ENCODE data around the gene SLC39A7. TPM values are rescaled to one million over a fixed set of nuclear protein-coding genes. Genes with fewer than 3 reads are reported as not detected.

Gene SLC39A7
- total RNA-seq, 4 donors from 2014 or later = 45.4 to 61.3 (median 58.1) TPM

- Histone ChIP-seq H3K4me1 (peaks cover 0 to 44% (median 15%) of the 10 kb centered on the region in 4 donors), H3K36me3 (peaks cover 0 to 8% (median under 1%) of the 10 kb centered on the region in 3 donors), H3K4me3 (no peak overlapping the region), H3K27ac (no peak overlapping the region), H3K9me3 (no peaks in the 10 kb centered on the region), H3K27me3 (peaks cover 0 to 28% of the 10 kb centered on the region in 2 donors)
- 85 to 92% methylated on average over 7 to 8 of the region's 8 CpGs for WGBS, 2 donors
- TF ChIP-seq POLR2A (IDR thresholded peaks at IDR 0.05) (no peak), CTCF (IDR thresholded peaks at IDR 0.05) (no peak), EP300 (IDR thresholded peaks at IDR 0.05) (no peak)
- no peak for DNase-seq (ENCODE audit: low spot score in 2 of 2)
Observed at GRCh38 chr6:33189164-33189563, 11.5 kb upstream of the SLC39A7 start.

- 55 to 59% methylated on average over 7 of the region's 7 CpGs for WGBS, 2 donors
- no peak overlapping the region for H3K4me3 ChIP-seq
Observed at GRCh38 chr6:33189625-33190448, 10.8 kb upstream of the SLC39A7 start.

GRCh38 chr6:33190504-33191107 lies 10.1 kb upstream of the SLC39A7 start:
- H3K4me1 ChIP-seq = peaks cover 0 to 49% (median 15%) of the 10 kb centered on the region in 4 donors
- peaks cover 0 to 28% of the 10 kb centered on the region in 2 donors for H3K27me3 ChIP-seq
- WGBS, 2 donors = 44 to 50% methylated on average over 11 of the region's 11 CpGs
- DNase-seq (ENCODE audit: low spot score in 2 of 2) = no peak
- H3K27ac ChIP-seq = peak overlapping the region in 1 of 4 donors; percentile 43
- no peaks in the 10 kb centered on the region for H3K9me3 ChIP-seq
- TF ChIP-seq POLR2A (IDR thresholded peaks at IDR 0.05) = no peak
- no peak for TF ChIP-seq CTCF (IDR thresholded peaks at IDR 0.05)
- no peak for TF ChIP-seq EP300 (IDR thresholded peaks at IDR 0.05)
- H3K36me3 ChIP-seq = peaks cover 0 to 22% (median 10%) of the 10 kb centered on the region in 3 donors
- no peak overlapping the region for H3K4me3 ChIP-seq

More at GRCh38 chr6:33189625-33190448, 10.8 kb upstream of the SLC39A7 start:
- H3K4me1 ChIP-seq = peaks cover 0 to 44% (median 15%) of the 10 kb centered on the region in 4 donors
- H3K27ac ChIP-seq = peak overlapping the region in 1 of 4 donors; percentile 26
- no peak for TF ChIP-seq CTCF (IDR thresholded peaks at IDR 0.05)
- TF ChIP-seq EP300 (IDR thresholded peaks at IDR 0.05) = no peak
- TF ChIP-seq POLR2A (IDR thresholded peaks at IDR 0.05) = no peak
- DNase-seq (ENCODE audit: low spot score in 2 of 2) = no peak
- peaks cover 0 to 28% of the 10 kb centered on the region in 2 donors for H3K27me3 ChIP-seq
- H3K9me3 ChIP-seq = no peaks in the 10 kb centered on the region
- peaks cover 0 to 15% (median 5%) of the 10 kb centered on the region in 3 donors for H3K36me3 ChIP-seq

DNA sequence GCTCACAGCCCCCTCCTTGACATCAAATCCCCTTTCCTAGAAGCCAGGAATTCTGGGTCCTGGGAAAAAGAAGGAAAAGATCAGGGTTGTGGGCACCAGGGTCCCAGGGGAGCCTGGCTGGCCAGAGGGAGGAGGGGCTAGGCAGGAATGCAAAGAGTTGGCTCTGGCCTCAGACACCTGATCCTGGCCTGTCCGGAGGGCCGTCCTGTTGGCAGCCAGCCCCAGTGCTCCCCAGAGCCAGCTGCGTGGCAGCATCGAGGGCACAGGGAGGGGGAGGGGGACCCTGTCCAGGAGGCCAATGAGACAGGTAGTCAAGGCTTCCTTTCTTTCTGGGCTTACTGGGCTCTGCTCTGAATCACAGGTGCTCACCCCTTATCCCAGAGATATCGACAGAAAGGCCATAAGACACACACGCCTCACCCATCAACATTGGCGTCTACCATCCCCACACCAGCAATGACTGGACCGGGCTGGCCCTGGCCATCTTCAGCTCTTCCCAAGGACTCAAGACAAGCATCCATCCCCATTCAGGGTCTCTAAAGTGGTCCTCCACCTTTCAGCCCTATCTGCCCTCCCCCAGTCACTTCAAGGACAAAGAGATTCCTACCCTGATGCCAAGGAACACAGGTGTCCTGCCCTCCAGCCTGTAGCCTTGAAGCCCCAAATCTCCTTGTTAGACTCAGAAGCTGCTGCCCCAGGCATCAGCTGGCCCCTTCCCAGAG lies 9.1 kb upstream of the SLC39A7 start:
- no peak for DNase-seq (ENCODE audit: low spot score in 2 of 2)
- H3K4me1 ChIP-seq = peaks cover 0 to 58% (median 15%) of the 10 kb centered on the region in 4 donors
- H3K36me3 ChIP-seq = peaks cover 0 to 28% (median 20%) of the 10 kb centered on the region in 3 donors
- H3K27ac ChIP-seq = peak overlapping the region in 1 of 4 donors; percentile 84
- TF ChIP-seq POLR2A (IDR thresholded peaks at IDR 0.05) (no peak), CTCF (IDR thresholded peaks at IDR 0.05) (no peak), EP300 (IDR thresholded peaks at IDR 0.05) (no peak)
- 51 to 62% methylated on average over 8 of the region's 8 CpGs for WGBS, 2 donors
- H3K4me3 ChIP-seq = no peak overlapping the region
- H3K27me3 ChIP-seq = peaks cover 0 to 28% of the 10 kb centered on the region in 2 donors
- no peaks in the 10 kb centered on the region for H3K9me3 ChIP-seq
